Subcutaneous abdominal adipose tissue (tissue), 5 donors: Measurements from ENCODE around the gene DHX30.
A peak's percentile ranks its signal among the peaks of the same experiment; 100 is the strongest.

Experiments
- H3K27ac ChIP-seq: one replicate; pipeline ENCODE4 v1.7.0; 2013; ENCODE audit warnings: low read depth, mild to moderate bottlenecking, inconsistent platforms, low read length, moderate library complexity
- H3K27me3 ChIP-seq, 5 donors: one replicate each; pipeline ENCODE4 v1.7.0; 2013; ENCODE audit warnings: low read length in 5 of 5, inconsistent platforms in 1 of 5; ENCODE audit not compliant: control insufficient read depth in 5 of 5, insufficient read depth in 4 of 5
- H3K36me3 ChIP-seq, 5 donors: one replicate each; pipeline ENCODE4 v1.7.0; 2013; ENCODE audit warnings: low read length in 5 of 5; ENCODE audit not compliant: control insufficient read depth in 5 of 5, insufficient read depth in 5 of 5
- H3K4me1 ChIP-seq, 5 donors: one replicate each; pipeline ENCODE4 v1.7.0; 2013; ENCODE audit warnings: low read length in 5 of 5, mild to moderate bottlenecking in 3 of 5, moderate library complexity in 1 of 5; ENCODE audit not compliant: control insufficient read depth in 5 of 5, insufficient read depth in 5 of 5
- H3K4me3 ChIP-seq, 5 donors: one replicate each; pipeline ENCODE4 v1.7.0; 2013; ENCODE audit warnings: low read length in 5 of 5, low read depth in 1 of 5
- H3K9ac ChIP-seq, 5 donors: one replicate each; pipeline ENCODE4 v1.7.0; 2013; ENCODE audit warnings: low read length in 5 of 5, mild to moderate bottlenecking in 4 of 5, moderate library complexity in 3 of 5
- H3K9me3 ChIP-seq, 5 donors: one replicate each; pipeline ENCODE4 v1.7.0; 2013; ENCODE audit warnings: low read length in 5 of 5; ENCODE audit not compliant: control insufficient read depth in 5 of 5
- donor health status: healthy.
- donor health status: healthy.
- donor health status: healthy.
- donor health status: healthy.
- donor health status: healthy.

Gene DHX30

DNA sequence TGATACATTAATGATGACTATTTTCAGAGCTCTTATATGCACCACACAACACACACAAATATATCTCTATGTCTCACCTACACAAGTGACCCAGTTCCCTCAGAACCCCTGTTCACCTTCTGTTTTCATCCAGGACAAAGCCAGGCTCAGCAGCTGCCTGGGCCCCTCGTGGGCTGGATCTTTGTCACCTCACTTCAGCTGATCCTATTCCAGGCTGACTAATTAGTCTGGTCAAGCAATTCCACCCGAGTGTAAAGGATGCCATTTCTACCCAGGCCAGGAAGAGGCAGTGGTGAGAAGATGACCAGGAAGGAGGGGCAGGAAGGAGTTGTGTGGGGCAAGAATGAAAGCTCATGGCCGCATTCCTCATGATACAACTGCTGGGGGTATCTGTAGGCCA lies 62.3 kb downstream of the DHX30 start:
- H3K27ac ChIP-seq = no peak overlapping the region
- no peak overlapping the region for H3K9ac ChIP-seq

DNA sequence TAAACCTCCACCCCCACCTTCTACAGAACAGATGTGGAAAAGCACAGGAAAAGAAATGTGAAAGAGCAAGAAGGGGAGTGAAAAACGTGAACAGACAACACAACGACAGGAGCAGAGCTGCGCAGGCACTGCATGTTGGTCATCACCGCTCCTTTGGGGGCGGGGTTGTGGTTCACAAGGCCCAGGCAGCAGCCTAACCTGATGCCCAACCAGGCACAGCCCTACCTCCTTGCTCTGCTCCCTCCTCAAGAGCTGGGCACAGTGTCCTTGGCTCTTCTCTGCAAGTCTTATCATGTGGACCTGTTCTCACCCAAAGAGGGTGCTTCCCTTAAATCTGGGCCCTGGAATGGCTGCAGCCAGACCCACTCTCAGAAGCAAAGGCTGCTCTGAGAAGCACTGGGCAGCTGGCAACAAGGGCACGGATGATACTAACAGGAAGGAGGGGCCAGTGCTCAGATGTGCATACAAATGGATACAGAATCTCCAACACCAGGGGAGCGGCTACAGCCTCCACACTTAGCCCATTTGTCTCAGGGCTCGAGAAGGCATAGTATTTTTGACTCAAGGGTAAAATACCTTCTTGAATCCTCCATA lies 64.6 kb downstream of the DHX30 start:
- Histone ChIP-seq H3K9ac (peak overlapping the region in 1 of 5 donors; percentile 38), H3K9me3 (no peaks in the 10 kb centered on the region), H3K27ac (no peak overlapping the region), H3K27me3 (no peaks in the 10 kb centered on the region), H3K4me1 (no peaks in the 10 kb centered on the region), H3K36me3 (peaks cover 25 to 94% (median 86%) of the 10 kb centered on the region in 5 donors), H3K4me3 (no peak overlapping the region)

More for the DNA sequence above, 62.3 kb downstream of the DHX30 start:
- no peak overlapping the region for H3K4me3 ChIP-seq
- no peaks in the 10 kb centered on the region for H3K27me3 ChIP-seq
- H3K36me3 ChIP-seq = peaks cover 15 to 79% (median 68%) of the 10 kb centered on the region in 5 donors
- no peaks in the 10 kb centered on the region for H3K9me3 ChIP-seq
- H3K4me1 ChIP-seq = no peaks in the 10 kb centered on the region

GRCh38 chr3:47868306-47868705 lies 65.4 kb downstream of the DHX30 start:
- Histone ChIP-seq H3K27ac (no peak overlapping the region), H3K36me3 (peaks cover 31 to 96% (median 89%) of the 10 kb centered on the region in 5 donors), H3K9ac (no peak overlapping the region), H3K4me1 (no peaks in the 10 kb centered on the region), H3K4me3 (no peak overlapping the region), H3K27me3 (no peaks in the 10 kb centered on the region), H3K9me3 (no peaks in the 10 kb centered on the region)

GRCh38 chr3:47870156-47870555 lies 67.2 kb downstream of the DHX30 start:
- H3K9ac ChIP-seq = no peak overlapping the region
- H3K4me3 ChIP-seq = no peak overlapping the region
- H3K9me3 ChIP-seq = no peaks in the 10 kb centered on the region
- peaks cover 37 to 90% (median 81%) of the 10 kb centered on the region in 5 donors for H3K36me3 ChIP-seq
- H3K27me3 ChIP-seq = no peaks in the 10 kb centered on the region
- H3K4me1 ChIP-seq = no peaks in the 10 kb centered on the region
- no peak overlapping the region for H3K27ac ChIP-seq

- no peak overlapping the region for H3K9ac ChIP-seq
- H3K27me3 ChIP-seq = no peaks in the 10 kb centered on the region
- H3K4me3 ChIP-seq = no peak overlapping the region
- H3K27ac ChIP-seq = no peak overlapping the region
- no peaks in the 10 kb centered on the region for H3K4me1 ChIP-seq
- H3K36me3 ChIP-seq = peaks cover 38 to 89% (median 80%) of the 10 kb centered on the region in 5 donors
- no peaks in the 10 kb centered on the region for H3K9me3 ChIP-seq
Measured at GRCh38 chr3:47870702-47871260, 67.8 kb downstream of the DHX30 start.

DNA sequence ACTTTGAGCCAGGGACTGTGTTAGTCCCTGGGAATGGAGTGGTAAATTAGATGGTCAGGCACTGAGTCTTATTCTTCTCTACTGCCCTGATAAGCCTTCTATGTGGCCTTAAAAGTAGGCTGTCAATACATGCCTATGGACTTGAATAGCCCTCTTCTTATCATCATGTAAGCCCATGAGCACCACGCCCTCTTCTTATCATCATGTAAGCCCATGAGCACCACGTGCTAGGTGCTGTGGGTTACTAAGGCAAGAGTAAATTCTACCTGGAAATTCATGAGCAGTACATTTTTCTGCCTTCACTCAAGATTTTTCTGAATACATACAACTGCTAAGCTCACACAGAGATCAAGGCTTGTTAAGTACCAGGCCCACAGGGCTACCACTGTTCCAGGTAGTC lies 68.5 kb downstream of the DHX30 start:
- Histone ChIP-seq H3K9me3 (no peaks in the 10 kb centered on the region), H3K27ac (no peak overlapping the region), H3K9ac (no peak overlapping the region), H3K36me3 (peaks cover 38 to 83% (median 78%) of the 10 kb centered on the region in 5 donors), H3K4me1 (no peaks in the 10 kb centered on the region), H3K27me3 (no peaks in the 10 kb centered on the region), H3K4me3 (no peak overlapping the region)

GRCh38 chr3:47872916-47873315 lies 70.0 kb downstream of the DHX30 start:
- Histone ChIP-seq H3K27ac (no peak overlapping the region), H3K9ac (no peak overlapping the region), H3K36me3 (peaks cover 37 to 68% (median 68%) of the 10 kb centered on the region in 5 donors), H3K27me3 (no peaks in the 10 kb centered on the region), H3K4me3 (no peak overlapping the region), H3K4me1 (peaks cover 0 to 9% (median 0%) of the 10 kb centered on the region in 5 donors), H3K9me3 (no peaks in the 10 kb centered on the region)

DNA sequence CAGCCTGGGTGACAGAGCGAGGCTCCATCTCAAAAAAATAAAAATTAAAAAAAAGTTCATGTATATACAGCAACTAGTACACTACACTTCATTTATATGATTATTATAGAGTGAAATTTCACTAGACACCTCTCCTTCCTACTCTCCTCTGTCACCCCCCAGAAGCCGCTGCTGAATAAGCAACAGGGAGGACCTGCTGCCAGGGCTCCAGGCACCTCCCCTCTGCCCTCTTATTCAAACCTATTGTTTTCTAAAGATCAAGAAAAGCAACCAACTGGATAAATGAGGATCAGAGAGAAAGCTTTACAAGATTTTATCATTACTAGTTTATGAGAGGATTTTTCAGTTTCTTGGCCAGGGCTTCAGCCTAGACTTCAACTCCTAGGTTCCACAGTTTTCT lies 71.5 kb downstream of the DHX30 start:
- Histone ChIP-seq H3K27ac (no peak overlapping the region), H3K9me3 (no peaks in the 10 kb centered on the region), H3K9ac (no peak overlapping the region), H3K4me3 (no peak overlapping the region), H3K4me1 (peaks cover 0 to 10% (median 0%) of the 10 kb centered on the region in 5 donors), H3K27me3 (no peaks in the 10 kb centered on the region), H3K36me3 (peaks cover 32 to 53% (median 53%) of the 10 kb centered on the region in 5 donors)

GRCh38 chr3:47874913-47875312 lies 72.0 kb downstream of the DHX30 start:
- Histone ChIP-seq H3K4me3 (no peak overlapping the region), H3K4me1 (peaks cover 0 to 10% (median 0%) of the 10 kb centered on the region in 5 donors), H3K9me3 (no peaks in the 10 kb centered on the region), H3K27me3 (no peaks in the 10 kb centered on the region), H3K27ac (no peak overlapping the region), H3K9ac (no peak overlapping the region), H3K36me3 (peaks cover 32 to 48% (median 48%) of the 10 kb centered on the region in 5 donors)

DNA sequence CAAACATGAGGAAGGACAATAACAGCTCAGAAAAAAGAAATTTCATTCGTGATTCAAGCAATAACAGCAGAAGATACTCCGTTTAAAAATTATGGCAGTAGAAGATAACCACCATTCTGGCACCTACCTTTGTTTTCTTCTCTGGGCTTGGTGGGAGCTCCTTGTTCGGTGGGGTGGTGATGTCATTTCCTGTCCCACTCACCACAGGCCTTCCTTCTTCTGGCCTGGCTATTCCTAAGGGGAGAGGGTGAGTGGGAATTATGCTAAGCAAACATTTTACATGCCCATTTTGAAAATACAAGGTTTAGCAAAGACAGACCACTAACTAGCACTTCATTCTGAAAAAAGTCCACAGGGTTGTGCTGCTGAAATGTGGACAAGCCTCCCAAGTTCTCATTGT lies 74.4 kb downstream of the DHX30 start:
- Histone ChIP-seq H3K27ac (no peak overlapping the region), H3K36me3 (peaks cover 25 to 27% (median 26%) of the 10 kb centered on the region in 5 donors), H3K9ac (no peak overlapping the region)

More for the DNA sequence above, 74.4 kb downstream of the DHX30 start:
- H3K4me1 ChIP-seq = peaks cover 0 to 10% (median 0%) of the 10 kb centered on the region in 5 donors
- no peak overlapping the region for H3K4me3 ChIP-seq
- H3K9me3 ChIP-seq = no peaks in the 10 kb centered on the region
- H3K27me3 ChIP-seq = no peaks in the 10 kb centered on the region
